Stimulated activated CD4-positive, alpha-beta T cell treated with anti-CD3 and anti-CD28 coated beads, Interleukin-4, amount 100 ng/mL, for 1 hour (primary cell): ENCODE results near the gene CLDN34.
A peak's percentile ranks its signal among the peaks of the same experiment; 100 is the strongest.

ENCODE experiments used
- DNase-seq: peaks from one replicate; pipeline ENCODE4 v3.0.0-alpha.2; 2020

The CLDN34 gene

DNA sequence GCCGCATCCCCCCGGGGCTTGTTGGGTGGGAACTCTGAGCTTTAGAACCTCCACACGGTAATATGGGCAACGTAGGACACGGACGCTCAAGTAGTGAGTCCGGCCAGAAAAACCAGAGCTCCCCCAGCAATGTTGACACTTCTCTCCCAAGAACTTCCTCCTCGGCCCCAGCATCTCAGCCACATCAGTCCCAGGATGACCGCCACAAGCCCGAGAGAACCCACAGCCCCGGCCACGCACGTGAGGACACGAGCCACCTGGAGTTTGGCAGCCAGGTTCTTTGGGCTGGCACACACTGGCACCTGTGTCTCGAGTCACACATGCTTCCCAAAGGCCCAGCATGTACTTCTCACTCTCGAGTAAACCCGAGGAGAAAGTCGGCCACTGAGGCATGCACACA is 16.3 kb downstream of the CLDN34 start:
- DNase-seq, result no peak

DNA sequence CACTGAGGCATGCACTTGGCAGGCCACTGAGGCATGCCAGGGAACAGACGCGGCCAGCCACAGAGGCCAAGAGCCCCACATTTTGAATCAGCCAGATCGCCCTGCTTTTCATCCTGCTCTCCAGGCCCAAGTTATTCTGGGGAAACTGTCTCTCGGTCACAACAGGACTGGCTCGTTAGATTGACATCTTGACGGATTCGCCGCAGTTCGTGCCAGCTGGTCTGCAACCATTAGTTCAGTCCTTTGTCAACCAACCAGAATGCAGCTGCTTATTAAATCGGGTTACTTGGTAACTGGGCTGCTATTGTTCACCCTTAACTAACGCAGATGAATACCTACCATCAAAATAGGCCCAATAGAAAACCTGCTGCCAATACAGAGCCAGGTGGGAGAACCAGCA is 16.7 kb downstream of the CLDN34 start:
- DNase-seq, result no peak

- no peak for DNase-seq
Observed at GRCh38 chrX:9988762-9989161, 21.6 kb downstream of the CLDN34 start.

GRCh38 chrX:9992061-9992460 is 24.9 kb downstream of the CLDN34 start:
- DNase-seq, result no peak

DNA sequence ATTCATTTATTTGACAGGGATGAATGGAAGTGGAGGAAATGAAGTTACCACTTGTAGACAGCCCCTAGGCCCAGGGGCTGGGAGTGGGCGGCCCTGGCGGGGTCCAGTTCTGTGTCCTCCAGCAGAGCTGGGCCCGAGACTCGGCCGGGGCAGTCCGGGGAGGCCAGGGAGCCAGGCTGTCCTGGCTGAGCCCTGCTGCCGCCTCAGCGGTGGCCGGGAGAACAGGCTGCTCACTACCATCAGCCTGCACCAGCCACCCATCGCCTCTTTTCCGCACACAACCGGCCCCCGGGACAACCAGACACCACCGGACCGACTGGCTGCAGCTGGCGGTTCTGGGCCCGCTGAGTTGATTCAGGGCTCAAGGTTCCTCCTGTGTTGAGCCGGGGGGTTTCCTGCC is 25.6 kb downstream of the CLDN34 start:
- no peak for DNase-seq

GRCh38 chrX:9995855-9996339 is 28.7 kb downstream of the CLDN34 start:
- peak; percentile 76 for DNase-seq

- DNase-seq, result no peak
Observed at GRCh38 chrX:9997041-9997440, 29.9 kb downstream of the CLDN34 start.

DNA sequence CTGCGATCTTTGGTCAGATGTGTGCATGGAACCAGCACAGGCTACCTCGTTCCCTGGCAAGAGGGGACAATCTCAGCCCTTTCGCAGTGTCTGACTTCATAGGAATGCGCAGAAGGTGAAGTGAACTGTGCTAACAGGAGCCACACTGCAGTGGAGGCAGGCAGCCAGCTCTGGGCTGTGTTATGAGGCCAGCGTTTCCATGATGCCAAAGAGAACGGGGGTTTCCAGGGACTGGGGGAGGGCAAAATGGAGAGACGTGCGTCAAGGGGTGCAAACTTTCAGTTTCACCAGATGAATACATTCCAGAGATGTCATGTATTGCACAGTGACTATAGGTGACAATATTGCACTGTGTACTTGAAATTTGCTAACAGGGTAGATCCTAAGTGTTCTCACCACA is 30.4 kb downstream of the CLDN34 start:
- DNase-seq, result peak; percentile 49

DNA sequence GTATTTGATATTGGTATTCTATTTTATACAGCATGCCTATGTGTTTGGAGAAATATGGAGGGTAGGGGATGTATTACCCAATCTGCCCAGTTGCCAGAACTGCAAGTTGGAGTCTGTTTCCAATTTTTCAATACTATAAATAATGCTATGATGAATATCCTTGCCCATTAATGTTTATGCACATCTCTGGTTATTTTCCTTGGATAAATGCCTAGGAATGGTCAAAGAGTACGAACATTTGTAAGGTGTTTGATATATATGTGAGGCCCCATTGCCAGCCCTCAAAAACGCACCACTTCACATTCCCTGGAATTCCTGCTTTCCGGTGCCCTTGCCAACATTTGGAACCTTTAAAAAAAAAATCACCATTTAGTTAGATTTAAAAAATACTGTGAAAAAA is 34.3 kb downstream of the CLDN34 start:
- no peak for DNase-seq

GRCh38 chrX:10004832-10005475 is 37.8 kb downstream of the CLDN34 start:
- DNase-seq, result no peak

DNA sequence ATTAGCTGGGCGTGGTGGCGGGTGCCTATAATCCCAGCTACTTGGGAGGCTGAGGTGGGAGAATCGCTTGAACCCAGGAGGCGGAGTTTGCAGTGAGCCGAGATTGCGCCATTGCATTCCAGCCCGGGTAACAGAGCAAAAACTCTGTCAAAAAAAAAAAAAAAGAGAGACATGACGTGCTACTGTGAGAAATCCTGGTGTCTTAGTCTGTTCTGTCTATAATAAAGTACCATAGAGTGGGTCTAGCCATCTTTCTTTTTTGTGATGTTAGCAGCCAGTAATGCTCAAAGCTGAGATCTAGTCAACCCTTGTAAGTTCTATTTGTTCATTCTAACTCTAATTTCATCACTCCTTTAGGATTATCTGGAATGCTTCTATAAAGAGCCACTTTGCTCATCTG is 38.9 kb downstream of the CLDN34 start:
- no peak for DNase-seq

DNA sequence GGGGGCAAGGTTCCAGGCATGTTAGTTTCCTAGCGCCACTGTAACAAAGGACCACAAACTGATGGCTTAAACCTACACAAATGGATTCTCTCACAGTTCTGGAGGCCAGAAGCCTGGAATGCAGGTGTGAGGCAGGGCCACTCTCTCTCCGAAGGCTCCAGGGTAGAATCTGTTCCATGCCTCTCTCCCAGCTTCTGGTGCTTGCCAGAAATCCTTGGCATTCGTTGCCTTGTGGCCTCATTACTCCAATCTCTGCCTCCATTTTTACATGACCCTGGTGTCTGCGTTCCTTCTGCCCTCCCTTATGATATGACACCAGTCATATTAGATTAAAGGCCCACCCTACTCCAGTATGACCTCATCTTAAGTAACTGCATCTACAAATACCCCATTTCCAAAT is 39.6 kb downstream of the CLDN34 start:
- DNase-seq, result no peak

- no peak for DNase-seq
Observed at GRCh38 chrX:10007621-10008020, 40.5 kb downstream of the CLDN34 start.

DNA sequence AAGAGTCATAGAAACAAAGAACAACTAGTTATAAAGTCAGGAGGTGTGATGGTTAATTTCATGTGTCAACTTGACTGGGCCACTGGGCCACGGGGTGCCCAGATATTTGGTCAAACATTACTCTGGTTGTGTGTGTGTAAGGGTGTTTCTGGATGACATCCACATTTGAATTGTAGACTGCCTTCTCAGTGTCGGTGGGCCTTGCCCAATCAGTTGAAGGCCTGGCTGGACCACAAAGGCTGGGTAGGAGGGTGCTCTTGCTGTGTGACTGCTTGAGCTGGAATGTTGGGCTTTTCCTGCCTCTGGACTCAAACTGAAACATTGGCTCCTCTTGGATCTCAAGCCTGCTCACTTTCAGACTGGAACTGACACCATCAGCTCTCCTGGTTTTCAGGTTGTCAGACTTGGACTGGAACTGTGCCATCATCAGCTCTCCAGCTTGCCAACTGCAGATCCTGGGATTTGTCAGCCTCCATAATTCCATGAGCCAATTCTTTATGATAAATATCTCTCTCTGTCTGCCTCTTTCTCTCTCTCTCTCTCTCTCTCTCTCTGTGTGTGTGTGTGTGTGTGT is 41.4 kb downstream of the CLDN34 start:
- no peak for DNase-seq

DNA sequence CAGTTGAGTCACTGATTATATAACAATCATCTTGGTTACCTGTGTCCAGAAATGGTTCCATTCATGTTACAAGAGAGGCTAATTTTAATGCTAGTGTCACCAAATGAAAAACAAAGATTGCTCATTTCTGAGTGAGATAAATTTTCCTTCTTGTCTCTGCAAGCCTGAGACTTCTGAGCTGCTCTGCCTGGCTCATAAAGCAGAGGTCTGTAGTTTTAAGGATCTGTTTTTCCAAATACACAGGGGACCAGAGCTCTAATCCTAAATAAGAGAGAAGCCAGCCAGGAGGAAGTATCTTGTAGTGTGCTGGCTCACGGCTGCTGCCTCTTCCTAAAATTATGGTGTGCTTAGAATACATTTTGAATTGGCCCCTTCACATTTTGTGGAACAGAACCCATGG is 42.6 kb downstream of the CLDN34 start:
- no peak for DNase-seq

DNA sequence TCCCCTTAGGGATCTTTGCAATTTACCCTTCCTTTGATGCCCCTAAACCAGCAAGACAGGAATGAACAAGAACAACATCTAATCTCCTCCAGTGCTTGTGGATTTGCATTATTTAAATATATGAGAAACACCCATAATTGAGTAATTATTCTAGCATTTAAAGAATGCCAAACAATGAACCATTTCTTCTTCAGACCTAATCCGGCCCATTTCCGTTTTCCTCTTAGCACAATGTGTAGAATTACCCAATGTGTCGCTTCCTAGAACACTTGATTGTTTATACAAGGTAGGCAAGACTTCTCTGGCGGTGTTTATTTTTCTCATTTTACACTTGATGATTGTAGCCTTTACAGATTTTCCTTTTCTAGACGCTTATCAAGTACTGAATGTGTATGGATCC is 43.5 kb downstream of the CLDN34 start:
- no peak for DNase-seq

DNA sequence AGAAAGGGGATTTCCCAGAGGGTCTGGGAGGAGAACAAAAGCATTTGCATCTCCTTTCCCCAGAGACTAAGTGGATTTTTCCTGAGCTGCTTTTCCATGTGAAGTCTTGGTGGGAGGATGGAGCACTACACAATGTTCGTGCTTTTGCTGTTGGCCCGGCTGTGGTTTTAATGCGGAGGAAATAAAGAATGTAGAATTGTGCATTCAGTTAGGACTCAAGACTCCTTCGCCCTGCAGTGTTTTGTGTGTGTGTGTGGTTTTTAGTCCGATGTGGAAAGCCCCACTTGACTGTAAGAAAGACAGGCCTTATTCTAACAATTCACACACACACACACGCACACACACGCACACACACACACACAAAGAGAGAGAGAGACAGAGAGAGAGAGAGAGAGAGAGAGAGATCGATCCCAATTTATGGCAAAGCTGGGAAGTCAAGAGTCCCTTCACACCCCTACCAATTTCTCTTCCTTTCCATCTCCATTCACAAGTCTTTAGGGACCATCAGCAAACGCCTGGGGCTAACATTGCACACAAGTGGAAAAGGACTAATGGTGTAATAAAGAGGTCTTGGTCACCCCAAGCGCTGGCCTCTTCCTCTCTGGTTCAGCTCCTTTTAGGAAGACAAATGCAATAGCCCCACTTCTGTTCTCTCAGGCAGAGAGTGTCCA is 44.2 kb downstream of the CLDN34 start:
- DNase-seq, result no peak

- no peak for DNase-seq
Observed at GRCh38 chrX:10011991-10012390, 44.8 kb downstream of the CLDN34 start.

GRCh38 chrX:10014462-10015354 is 47.5 kb downstream of the CLDN34 start:
- DNase-seq, result peak; percentile 72

GRCh38 chrX:10015355-10015722 is 48.2 kb downstream of the CLDN34 start:
- DNase-seq, result no peak

GRCh38 chrX:10015723-10016518 is 48.8 kb downstream of the CLDN34 start:
- no peak for DNase-seq

- no peak for DNase-seq
Observed at GRCh38 chrX:10016519-10017132, 49.5 kb downstream of the CLDN34 start.
